A549 (cell line): Measurements from ENCODE around the gene RNPEP. TPM values are rescaled to one million over a fixed set of nuclear protein-coding genes. Genes with fewer than 3 reads are reported as not detected.

ENCODE experiments used
- ATAC-seq, 2 experiments: fragments of 200-7000 bp in 1 of 2; fragments of >200 bp in 1 of 2; cut with Nextera tagmentation in 1 of 2; cut with Tn5 transposase in 1 of 2; 3 replicates each; pipeline versions ENCODE4 v1.8.0 to v1.9.1; 2018 to 2020; ENCODE audit warnings: mild to moderate bottlenecking in 1 of 2, moderate library complexity in 1 of 2
- CTCF ChIA-PET: fragments of 300-600 bp; sonication (Branson Sonifier 250); formaldehyde crosslinking; extraction: SDS; loops from one replicate; lab custom pipeline; 2021; ENCODE audit warnings: antibody characterized with exemption, inconsistent platforms; lab: Yijun Ruan, JAX
- POLR2A ChIA-PET: fragments of 350-600 bp; formaldehyde crosslinking; extraction: SDS; loops from one replicate; lab custom pipeline; 2021; ENCODE audit warnings: antibody characterized with exemption, inconsistent platforms; lab: Yijun Ruan, JAX
- DNase-seq, 2 experiments: peaks; one replicate each; pipeline versions ENCODE4 v3.0.0 to v3.0.0-alpha.2; 2011 to 2016; ENCODE audit warnings: low read depth in 1 of 2, low spot score in 1 of 2
- FAIRE-seq: peaks from 2 replicates; lab custom pipeline; 2011; peaks lifted over from hg19 to GRCh38; lab: Jason Lieb, UNC
- H3K27ac ChIP-seq, 2 experiments: fragments of >200 bp; sonication (Bioruptor Twin); formaldehyde crosslinking; 3 replicates each; pipeline ENCODE4 v1.5.1; 2016 to 2017
- H3K4me1 ChIP-seq: fragments of >200 bp; sonication (Bioruptor Twin); formaldehyde crosslinking; 3 replicates; pipeline ENCODE4 v1.6.1; 2016
- H3K4me2 ChIP-seq: fragments of >200 bp; sonication (Bioruptor Twin); formaldehyde crosslinking; 3 replicates; pipeline ENCODE4 v1.6.1; 2016
- H3K4me3 ChIP-seq: fragments of >200 bp; sonication (Bioruptor Twin); formaldehyde crosslinking; 3 replicates; pipeline ENCODE4 v1.5.1; 2016
- H3K9me3 ChIP-seq: fragments of >200 bp; sonication (Bioruptor Twin); formaldehyde crosslinking; 3 replicates; pipeline ENCODE4 v1.6.1; 2016
- CBX2 ChIP-seq: fragments of 200-600 bp; sonication (generic); IDR thresholded peaks from 2 replicates; pipeline ENCODE4 v1.6.1; 2016; ENCODE audit warnings: low read depth, mild to moderate bottlenecking, borderline replicate concordance
- CEBPB ChIP-seq, 2 experiments: fragments of >200 bp in 1 of 2; sonication (Bioruptor Twin) in 1 of 2; formaldehyde crosslinking in 1 of 2; IDR thresholded peaks; 2 replicates each; pipeline ENCODE4 v1.6.1; 2012 to 2016
- CHD2 ChIP-seq: fragments of 150-350 bp; IDR thresholded peaks from 2 replicates; pipeline ENCODE4 v1.6.1; 2014; ENCODE audit warnings: low read length; ENCODE audit not compliant: partially characterized antibody
- CHD4 ChIP-seq: fragments of 200-600 bp; sonication (generic); IDR thresholded peaks from 2 replicates; pipeline ENCODE4 v1.6.1; 2016; ENCODE audit warnings: antibody characterized with exemption, mild to moderate bottlenecking, borderline replicate concordance
- CTCF ChIP-seq: fragments of >200 bp; sonication (Bioruptor Twin); formaldehyde crosslinking; IDR thresholded peaks from 3 replicates; pipeline ENCODE4 v1.5.1; 2016
- ELK1 ChIP-seq: fragments of 150-350 bp; IDR thresholded peaks from 2 replicates; pipeline ENCODE4 v1.6.1; 2014; ENCODE audit warnings: low read depth, mild to moderate bottlenecking, low read length
- EP300 ChIP-seq, 2 experiments: fragments of >200 bp; sonication (Bioruptor Twin); formaldehyde crosslinking; IDR thresholded peaks; 2 replicates in 1 of 2; 3 replicates in 1 of 2; pipeline ENCODE4 v1.6.1; 2016 to 2017
- ESRRA ChIP-seq: fragments of 150-350 bp; IDR thresholded peaks from 2 replicates; pipeline ENCODE4 v1.6.1; 2014; ENCODE audit warnings: mild to moderate bottlenecking, low read length, borderline replicate concordance
- HMGXB4 ChIP-seq: fragments of 250-450 bp; sonication (Bioruptor Pico); IDR thresholded peaks from 2 replicates; pipeline ENCODE4 v1.5.0; 2021; ENCODE audit warnings: mild to moderate bottlenecking, moderate library complexity, borderline replicate concordance
- JUN ChIP-seq, 2 experiments: fragments of >200 bp; sonication (Bioruptor Twin); formaldehyde crosslinking; IDR thresholded peaks; 2 replicates in 1 of 2; 3 replicates in 1 of 2; pipeline ENCODE4 v1.6.1; 2016 to 2017
- JUNB ChIP-seq: fragments of >200 bp; sonication (Bioruptor Twin); formaldehyde crosslinking; IDR thresholded peaks from 2 replicates; pipeline ENCODE4 v1.6.1; 2016
- KDM5A ChIP-seq: fragments of 200-600 bp; sonication (generic); IDR thresholded peaks from 2 replicates; pipeline ENCODE4 v1.6.1; 2016; ENCODE audit warnings: antibody characterized with exemption, mild to moderate bottlenecking
- NPAS2 ChIP-seq: fragments of 250-450 bp; sonication (Bioruptor Pico); IDR thresholded peaks from 2 replicates; pipeline ENCODE4 v1.8.0; 2022; ENCODE audit warnings: mild to moderate bottlenecking, moderate library complexity, borderline replicate concordance
- NR3C1 ChIP-seq: fragments of >200 bp; sonication (Bioruptor Twin); formaldehyde crosslinking; IDR thresholded peaks from 3 replicates; pipeline ENCODE4 v1.6.1; 2017
- PHF8 ChIP-seq: fragments of 200-600 bp; sonication (generic); IDR thresholded peaks from 2 replicates; pipeline ENCODE4 v1.6.1; 2016; ENCODE audit warnings: low read depth, mild to moderate bottlenecking, antibody characterized with exemption, moderate library complexity, borderline replicate concordance
- RAD21 ChIP-seq, 2 experiments: fragments of >200 bp in 1 of 2; sonication (Bioruptor Twin) in 1 of 2; formaldehyde crosslinking in 1 of 2; IDR thresholded peaks in 1 of 2; conservative IDR thresholded peaks in 1 of 2; 2 replicates in 1 of 2; 3 replicates in 1 of 2; pipeline ENCODE4 v1.6.1; 2012 to 2018; ENCODE audit warnings: inconsistent platforms in 1 of 2
- RCOR1 ChIP-seq: fragments of 150-350 bp; IDR thresholded peaks from 2 replicates; pipeline ENCODE4 v1.6.1; 2014; ENCODE audit warnings: antibody characterized with exemption, low read length, low read depth
- SMC3 ChIP-seq: fragments of >200 bp; sonication (Bioruptor Twin); formaldehyde crosslinking; IDR thresholded peaks from 3 replicates; pipeline ENCODE4 v1.6.1; 2018; ENCODE audit warnings: inconsistent platforms
- ZC3H11A ChIP-seq: fragments of 450-650 bp; IDR thresholded peaks from 2 replicates; pipeline ENCODE4 v1.6.1; 2014; ENCODE audit warnings: antibody characterized with exemption, mild to moderate bottlenecking
- WGBS: methylation state at CpG from one replicate; pipeline ENCODE4 v1.1.6; 2017; ENCODE audit errors: missing lambda C conversion rate; 5-methylcytosine and 5-hydroxymethylcytosine counted together
- polyA plus RNA-seq, 4 experiments: library from polyadenylated mRNA; depleted of rRNA in 3 of 4; stranded (reverse); fragments of >200 nt; fragmentation: RNase III in 1 of 4; extraction: RNeasy Plus Mini Kit Qiagen cat#74134 plus additional on column Dnase treatment in 1 of 4; gene quantifications; 2 replicates in 3 of 4; 3 replicates in 1 of 4; pipeline ENCODE4 v1.2.3, GENCODE V29; 2011 to 2017

Gene RNPEP
- polyA plus RNA-seq, 2 of the 4 experiments (the other 2 are of a cell fraction), result 71.1 to 87.6 TPM

DNA sequence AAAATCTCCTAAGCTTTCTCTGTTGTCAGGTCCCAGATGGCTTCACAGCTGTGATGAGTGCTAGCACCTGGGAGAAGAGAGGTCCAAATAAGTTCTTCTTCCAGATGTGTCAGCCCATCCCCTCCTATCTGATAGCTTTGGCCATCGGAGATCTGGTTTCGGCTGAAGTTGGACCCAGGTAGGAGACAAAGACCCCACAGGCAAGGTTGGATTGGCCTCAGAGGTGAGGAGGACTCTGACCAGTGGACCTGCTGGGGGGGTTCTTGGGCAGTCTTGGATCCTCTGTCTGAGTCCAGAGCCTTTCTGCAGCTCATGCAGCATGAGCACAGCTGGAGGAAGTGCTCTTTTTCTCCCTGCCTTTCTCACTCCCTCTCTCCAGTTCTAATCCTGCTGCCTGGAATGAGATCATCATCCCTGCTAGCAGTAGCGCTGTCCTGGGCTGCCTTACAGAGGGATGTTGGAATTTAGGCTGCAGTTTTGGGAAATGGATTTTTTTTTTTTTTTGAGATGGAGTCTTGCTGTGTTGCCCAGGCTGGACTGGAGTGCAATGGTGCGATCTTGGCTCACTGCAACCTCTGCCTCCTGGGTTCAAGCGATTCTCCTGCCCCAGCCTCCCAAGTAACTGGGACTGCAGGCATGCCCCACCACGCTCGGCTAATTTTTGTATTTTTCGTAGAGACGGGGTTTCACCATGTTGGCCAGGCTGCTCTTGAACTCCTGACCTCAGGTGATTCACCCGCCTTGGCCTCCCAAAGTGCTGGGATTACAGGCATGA, 7.1 kb downstream of the RNPEP start:
- Histone ChIP-seq H3K4me2 (no peak overlapping the region), H3K4me1 (peaks cover 5% of the 10 kb centered on the region), H3K4me3 (no peak overlapping the region), H3K9me3 (no peaks in the 10 kb centered on the region), H3K27ac (no peak overlapping the region)
- WGBS, result 96% methylated on average over 10 of the region's 10 CpGs
- FAIRE-seq (no peak), ATAC-seq (no peak), DNase-seq (no peak)
- ChIA-PET POLR2A (no interaction called here), CTCF (interaction anchor here (1.1 to 46.8 kb wide), 4 partner anchors 9 to 136 kb away, joined by 3 to 1624 read pairs (median 477); partner anchors contain the start of genes GPR37L1 and SHISA4)
- TF ChIP-seq RCOR1 (no peak), JUN (IDR thresholded peaks at IDR 0.05) (no peak), KDM5A (no peak), CEBPB (IDR thresholded peaks at IDR 0.05) (no peak), ZC3H11A (no peak), PHF8 (no peak), CTCF (no peak), ELK1 (no peak), CHD4 (no peak), NR3C1 (no peak), HMGXB4 (CRISPR knock-in tag) (no peak), JUNB (no peak)

GRCh38 chr1:201990427-201990826, 8.0 kb downstream of the RNPEP start:
- DNase-seq (no peak), ATAC-seq (no peak), FAIRE-seq (no peak)
- POLR2A ChIA-PET, result no interaction called here
- H3K9me3 ChIP-seq, result no peaks in the 10 kb centered on the region
- no peak overlapping the region for H3K4me3 ChIP-seq
- TF ChIP-seq RAD21 (conservative IDR thresholded peaks at IDR 0.05 in 1 of 2, IDR thresholded peaks at IDR 0.05 in 1 of 2) (no peak), CHD2 (no peak), SMC3 (no peak), CBX2 (no peak), JUNB (no peak), EP300 (IDR thresholded peaks at IDR 0.05) (no peak), ESRRA (no peak), NPAS2 (no peak)
- H3K4me1 ChIP-seq, result no peaks in the 10 kb centered on the region
- CTCF ChIA-PET, result interaction anchor here (9.9 to 46.8 kb wide), 3 partner anchors 8 to 135 kb away, joined by 99 to 1624 read pairs (median 855); partner anchors contain the start of genes GPR37L1 and SHISA4
- 84% methylated on average over 6 of the region's 6 CpGs for WGBS
- H3K27ac ChIP-seq, result no peak overlapping the region
- H3K4me2 ChIP-seq, result no peak overlapping the region
